ENCODE measurements around the gene MOB3B. TPM values are rescaled to one million over a fixed set of nuclear protein-coding genes. Genes with fewer than 3 reads are reported as not detected.

The MOB3B gene
- total RNA-seq, 1 experiment from 2014 or later = 2.6 TPM

DNA sequence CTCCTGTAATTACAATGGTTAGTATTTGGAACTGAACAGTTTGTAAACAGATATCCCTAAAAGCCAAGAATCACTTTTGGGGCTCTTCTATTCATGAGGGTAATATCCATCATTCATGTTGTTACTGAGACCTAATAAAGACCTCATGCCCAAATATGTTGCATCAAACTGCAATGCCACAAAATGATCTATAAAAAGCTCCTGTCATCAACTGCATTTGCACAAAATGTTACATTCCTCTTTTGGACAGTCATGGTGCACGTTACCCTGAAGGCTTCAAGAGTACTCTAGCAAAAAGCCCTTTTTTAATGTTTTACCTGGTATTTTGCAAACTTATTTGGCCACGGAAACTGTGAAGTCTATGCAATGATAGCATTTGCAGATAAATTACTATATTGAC lies 218.4 kb downstream of the MOB3B start:
- no peaks in the 10 kb centered on the region for H3K9me2 ChIP-seq (replicated peaks; ENCODE audit: low read length)
- DNase-seq (no peak), ATAC-seq (no peak)
- no peak overlapping the region for H3K27ac ChIP-seq (ENCODE audit: low read length)
- no peak overlapping the region for H3K4me2 ChIP-seq (ENCODE audit: low read length)
- H3F3A ChIP-seq (ENCODE audit: low read length, unreplicated experiment) = no peaks in the 10 kb centered on the region
- H3K9ac ChIP-seq (ENCODE audit: low read length) = no peak overlapping the region
- H4K20me1 ChIP-seq (ENCODE audit: low read length) = no peaks in the 10 kb centered on the region
- CTCF ChIA-PET = no interaction called here
- H3K36me3 ChIP-seq (ENCODE audit: low read depth, low read length) = no peaks in the 10 kb centered on the region
- TF ChIP-seq EZH2phosphoT487 (IDR thresholded peaks at IDR 0.05; ENCODE audit: borderline replicate concordance, low read length) (no peak), EZH2 (IDR thresholded peaks at IDR 0.05; ENCODE audit: low read length, unreplicated experiment) (no peak)
- TF ChIP-seq, protein P1, sequence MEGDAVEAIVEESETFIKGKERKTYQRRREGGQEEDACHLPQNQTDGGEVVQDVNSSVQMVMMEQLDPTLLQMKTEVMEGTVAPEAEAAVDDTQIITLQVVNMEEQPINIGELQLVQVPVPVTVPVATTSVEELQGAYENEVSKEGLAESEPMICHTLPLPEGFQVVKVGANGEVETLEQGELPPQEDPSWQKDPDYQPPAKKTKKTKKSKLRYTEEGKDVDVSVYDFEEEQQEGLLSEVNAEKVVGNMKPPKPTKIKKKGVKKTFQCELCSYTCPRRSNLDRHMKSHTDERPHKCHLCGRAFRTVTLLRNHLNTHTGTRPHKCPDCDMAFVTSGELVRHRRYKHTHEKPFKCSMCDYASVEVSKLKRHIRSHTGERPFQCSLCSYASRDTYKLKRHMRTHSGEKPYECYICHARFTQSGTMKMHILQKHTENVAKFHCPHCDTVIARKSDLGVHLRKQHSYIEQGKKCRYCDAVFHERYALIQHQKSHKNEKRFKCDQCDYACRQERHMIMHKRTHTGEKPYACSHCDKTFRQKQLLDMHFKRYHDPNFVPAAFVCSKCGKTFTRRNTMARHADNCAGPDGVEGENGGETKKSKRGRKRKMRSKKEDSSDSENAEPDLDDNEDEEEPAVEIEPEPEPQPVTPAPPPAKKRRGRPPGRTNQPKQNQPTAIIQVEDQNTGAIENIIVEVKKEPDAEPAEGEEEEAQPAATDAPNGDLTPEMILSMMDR (conservative IDR thresholded peaks at IDR 0.05; ENCODE audit: low read depth, low read length) = no peak
- POLR2A ChIA-PET (ENCODE audit: unreplicated experiment) = no interaction called here
- H3K4me1 ChIP-seq (ENCODE audit: insufficient read depth, low read length) = no peaks in the 10 kb centered on the region
- intact Hi-C loops (cut with micrococcal nuclease) = no loop called here
- H3K79me2 ChIP-seq (ENCODE audit: low read length) = no peaks in the 10 kb centered on the region
- H3K27me3 ChIP-seq (ENCODE audit: low read length) = no peaks in the 10 kb centered on the region; the same call in 1 of the 2 replicates
- no TSS peak for BruUV-seq (replicated peaks)
- no peak overlapping the region for H2AFZ ChIP-seq (ENCODE audit: low read length)
- H3K4me3 ChIP-seq (ENCODE audit: low read length) = no peak overlapping the region
- no peaks in the 10 kb centered on the region for H3K9me3 ChIP-seq (ENCODE audit: low read length)

DNA sequence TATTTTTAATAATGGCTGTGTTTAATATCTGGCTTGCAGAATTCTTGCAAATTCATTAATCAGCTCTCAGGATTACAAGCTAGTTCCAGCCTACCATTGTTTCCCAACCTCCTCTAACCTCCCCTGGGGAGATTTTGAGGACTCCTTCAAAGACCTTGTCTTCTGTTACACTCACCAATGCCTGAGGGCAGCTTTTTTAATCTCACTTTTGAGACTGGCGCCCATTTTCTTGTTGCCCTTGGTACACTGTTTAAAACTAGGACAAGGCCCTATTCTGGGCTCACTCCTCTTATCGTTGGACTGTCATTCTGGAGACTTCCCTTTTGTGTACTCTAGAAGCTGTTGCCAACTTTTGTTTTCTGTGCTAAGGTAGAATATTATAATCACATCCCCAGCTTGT lies 219.0 kb downstream of the MOB3B start:
- ATAC-seq (no peak), DNase-seq (no peak)
- no peak overlapping the region for H3K4me2 ChIP-seq (ENCODE audit: low read length)
- no peak overlapping the region for H3K9ac ChIP-seq (ENCODE audit: low read length)
- H2AFZ ChIP-seq (ENCODE audit: low read length) = no peak overlapping the region
- H3K27me3 ChIP-seq (ENCODE audit: low read length) = no peaks in the 10 kb centered on the region; the same call in 1 of the 2 replicates
- intact Hi-C loops (cut with micrococcal nuclease) = no loop called here
- H3F3A ChIP-seq (ENCODE audit: low read length, unreplicated experiment) = no peaks in the 10 kb centered on the region
- TF ChIP-seq, protein P1 (conservative IDR thresholded peaks at IDR 0.05; ENCODE audit: low read depth, low read length) = no peak
- BruUV-seq (replicated peaks) = no TSS peak
- H4K20me1 ChIP-seq (ENCODE audit: low read length) = no peaks in the 10 kb centered on the region
- H3K9me2 ChIP-seq (replicated peaks; ENCODE audit: low read length) = no peaks in the 10 kb centered on the region
- no peaks in the 10 kb centered on the region for H3K79me2 ChIP-seq (ENCODE audit: low read length)
- CTCF ChIA-PET = no interaction called here
- H3K4me1 ChIP-seq (ENCODE audit: insufficient read depth, low read length) = no peaks in the 10 kb centered on the region
- no peaks in the 10 kb centered on the region for H3K9me3 ChIP-seq (ENCODE audit: low read length)
- POLR2A ChIA-PET (ENCODE audit: unreplicated experiment) = interaction anchor here (0.6 kb wide), 1 partner anchor 223 kb away, joined by 4 read pairs; no protein-coding TSS in a partner anchor
- H3K36me3 ChIP-seq (ENCODE audit: low read depth, low read length) = no peaks in the 10 kb centered on the region
- H3K27ac ChIP-seq (ENCODE audit: low read length) = no peak overlapping the region
- H3K4me3 ChIP-seq (ENCODE audit: low read length) = no peak overlapping the region

DNA sequence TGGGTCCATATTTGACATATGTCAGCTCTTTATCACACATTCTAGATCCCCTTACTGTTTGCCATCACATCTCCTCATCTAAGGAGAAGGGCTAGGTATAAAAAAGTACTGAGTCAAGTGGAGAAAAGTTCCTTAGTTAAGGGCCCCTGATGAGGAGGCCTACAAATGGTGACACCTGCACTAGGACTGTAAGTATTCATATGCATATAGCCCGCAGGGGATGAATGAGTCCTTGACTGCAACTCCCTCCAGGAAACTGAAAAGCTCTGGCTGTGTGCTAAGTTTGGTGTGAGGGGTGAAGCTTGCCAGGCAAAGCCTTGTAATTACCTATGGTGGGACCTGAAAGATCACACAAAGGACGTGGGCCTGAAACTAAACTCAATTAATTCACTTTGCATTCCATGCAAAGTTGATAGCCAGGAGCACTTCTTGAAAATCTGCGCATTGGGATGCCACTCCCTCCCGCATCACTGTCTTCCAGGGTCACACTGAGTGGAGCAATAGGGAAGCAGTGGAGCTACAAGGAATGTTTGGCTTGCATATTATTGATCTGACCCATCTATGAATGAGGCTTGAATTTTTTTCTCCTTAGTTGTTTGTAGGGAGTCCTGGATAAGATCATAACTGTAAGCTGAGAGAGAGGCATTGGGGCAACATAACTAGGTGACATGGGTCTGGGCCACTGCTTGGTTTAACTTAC lies 220.8 kb downstream of the MOB3B start:
- Histone ChIP-seq H3K27ac (ENCODE audit: low read length) (no peak overlapping the region), H3K4me2 (ENCODE audit: low read length) (no peak overlapping the region), H3K36me3 (ENCODE audit: low read depth, low read length) (no peaks in the 10 kb centered on the region), H3K9ac (ENCODE audit: low read length) (no peak overlapping the region), H3F3A (ENCODE audit: low read length, unreplicated experiment) (no peaks in the 10 kb centered on the region), H4K20me1 (ENCODE audit: low read length) (no peaks in the 10 kb centered on the region), H2AFZ (ENCODE audit: low read length) (no peak overlapping the region), H3K27me3 (ENCODE audit: low read length) (no peaks in the 10 kb centered on the region; the same call in 1 of the 2 replicates), H3K4me3 (ENCODE audit: low read length) (no peak overlapping the region), H3K9me2 (replicated peaks; ENCODE audit: low read length) (no peaks in the 10 kb centered on the region), H3K79me2 (ENCODE audit: low read length) (no peaks in the 10 kb centered on the region), H3K9me3 (ENCODE audit: low read length) (no peaks in the 10 kb centered on the region), H3K4me1 (ENCODE audit: insufficient read depth, low read length) (no peaks in the 10 kb centered on the region)
- no peak for DNase-seq
- ATAC-seq = no peak
- intact Hi-C loops (cut with micrococcal nuclease) = no loop called here
- TF ChIP-seq EZH2phosphoT487 (IDR thresholded peaks at IDR 0.05; ENCODE audit: borderline replicate concordance, low read length) = no peak
- POLR2A ChIA-PET (ENCODE audit: unreplicated experiment) = no interaction called here
- CTCF ChIA-PET = no interaction called here
- BruUV-seq (replicated peaks) = no TSS peak

Data from PC-3 (cell line).